ENCODE data around the gene FMN2.

FMN2 gene

DNA sequence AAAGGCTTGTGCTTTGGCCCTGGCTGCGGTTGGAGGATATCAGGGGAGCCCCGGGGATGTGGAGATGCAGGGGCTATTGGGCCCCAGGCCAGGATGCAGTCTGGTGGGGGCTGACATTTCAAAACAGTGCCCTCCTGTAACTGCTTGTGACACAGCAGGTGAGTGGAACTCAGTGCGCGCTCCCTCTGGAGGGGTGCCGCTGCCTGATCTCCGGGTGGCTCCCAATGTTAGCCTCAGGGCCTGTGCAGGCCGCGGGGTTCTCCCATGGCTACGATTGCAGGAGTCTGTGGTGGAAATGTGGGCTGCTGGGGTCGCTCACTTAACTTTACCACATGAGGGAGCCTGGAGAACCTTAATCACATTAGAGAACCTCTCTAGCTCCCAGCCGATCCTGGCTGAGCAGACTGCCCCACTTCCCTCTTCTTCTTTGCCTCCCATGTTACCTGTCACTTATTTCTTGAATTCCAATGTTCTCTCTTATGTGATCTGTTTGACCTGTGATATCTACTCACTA lies 163.2 kb downstream of the FMN2 start:
- Histone ChIP-seq H3K4me3 (replicated peaks; ENCODE audit: insufficient read depth, low read length) (no peak overlapping the region), H3K27me3 (ENCODE audit: insufficient read depth, poor library complexity, severe bottlenecking) (no peaks in the 10 kb centered on the region), H3K27ac (replicated peaks) (no peak overlapping the region)
- no peak for DNase-seq (ENCODE audit: low read depth in 1 of 2, low spot score in 1 of 2)
- no peak for TF ChIP-seq POLR2AphosphoS5 (IDR thresholded peaks at IDR 0.05; ENCODE audit: low read depth)
- TF ChIP-seq GABPA (IDR thresholded peaks at IDR 0.05; ENCODE audit: low read depth), result no peak
- TF ChIP-seq, protein P1, sequence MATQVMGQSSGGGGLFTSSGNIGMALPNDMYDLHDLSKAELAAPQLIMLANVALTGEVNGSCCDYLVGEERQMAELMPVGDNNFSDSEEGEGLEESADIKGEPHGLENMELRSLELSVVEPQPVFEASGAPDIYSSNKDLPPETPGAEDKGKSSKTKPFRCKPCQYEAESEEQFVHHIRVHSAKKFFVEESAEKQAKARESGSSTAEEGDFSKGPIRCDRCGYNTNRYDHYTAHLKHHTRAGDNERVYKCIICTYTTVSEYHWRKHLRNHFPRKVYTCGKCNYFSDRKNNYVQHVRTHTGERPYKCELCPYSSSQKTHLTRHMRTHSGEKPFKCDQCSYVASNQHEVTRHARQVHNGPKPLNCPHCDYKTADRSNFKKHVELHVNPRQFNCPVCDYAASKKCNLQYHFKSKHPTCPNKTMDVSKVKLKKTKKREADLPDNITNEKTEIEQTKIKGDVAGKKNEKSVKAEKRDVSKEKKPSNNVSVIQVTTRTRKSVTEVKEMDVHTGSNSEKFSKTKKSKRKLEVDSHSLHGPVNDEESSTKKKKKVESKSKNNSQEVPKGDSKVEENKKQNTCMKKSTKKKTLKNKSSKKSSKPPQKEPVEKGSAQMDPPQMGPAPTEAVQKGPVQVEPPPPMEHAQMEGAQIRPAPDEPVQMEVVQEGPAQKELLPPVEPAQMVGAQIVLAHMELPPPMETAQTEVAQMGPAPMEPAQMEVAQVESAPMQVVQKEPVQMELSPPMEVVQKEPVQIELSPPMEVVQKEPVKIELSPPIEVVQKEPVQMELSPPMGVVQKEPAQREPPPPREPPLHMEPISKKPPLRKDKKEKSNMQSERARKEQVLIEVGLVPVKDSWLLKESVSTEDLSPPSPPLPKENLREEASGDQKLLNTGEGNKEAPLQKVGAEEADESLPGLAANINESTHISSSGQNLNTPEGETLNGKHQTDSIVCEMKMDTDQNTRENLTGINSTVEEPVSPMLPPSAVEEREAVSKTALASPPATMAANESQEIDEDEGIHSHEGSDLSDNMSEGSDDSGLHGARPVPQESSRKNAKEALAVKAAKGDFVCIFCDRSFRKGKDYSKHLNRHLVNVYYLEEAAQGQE (IDR thresholded peaks at IDR 0.05; ENCODE audit: insufficient replicate concordance, low read depth), result no peak
- TF ChIP-seq, protein P2, sequence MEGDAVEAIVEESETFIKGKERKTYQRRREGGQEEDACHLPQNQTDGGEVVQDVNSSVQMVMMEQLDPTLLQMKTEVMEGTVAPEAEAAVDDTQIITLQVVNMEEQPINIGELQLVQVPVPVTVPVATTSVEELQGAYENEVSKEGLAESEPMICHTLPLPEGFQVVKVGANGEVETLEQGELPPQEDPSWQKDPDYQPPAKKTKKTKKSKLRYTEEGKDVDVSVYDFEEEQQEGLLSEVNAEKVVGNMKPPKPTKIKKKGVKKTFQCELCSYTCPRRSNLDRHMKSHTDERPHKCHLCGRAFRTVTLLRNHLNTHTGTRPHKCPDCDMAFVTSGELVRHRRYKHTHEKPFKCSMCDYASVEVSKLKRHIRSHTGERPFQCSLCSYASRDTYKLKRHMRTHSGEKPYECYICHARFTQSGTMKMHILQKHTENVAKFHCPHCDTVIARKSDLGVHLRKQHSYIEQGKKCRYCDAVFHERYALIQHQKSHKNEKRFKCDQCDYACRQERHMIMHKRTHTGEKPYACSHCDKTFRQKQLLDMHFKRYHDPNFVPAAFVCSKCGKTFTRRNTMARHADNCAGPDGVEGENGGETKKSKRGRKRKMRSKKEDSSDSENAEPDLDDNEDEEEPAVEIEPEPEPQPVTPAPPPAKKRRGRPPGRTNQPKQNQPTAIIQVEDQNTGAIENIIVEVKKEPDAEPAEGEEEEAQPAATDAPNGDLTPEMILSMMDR (IDR thresholded peaks at IDR 0.05; ENCODE audit: insufficient read depth, low read length), result no peak
- no peak for TF ChIP-seq SPI1 (IDR thresholded peaks at IDR 0.05; ENCODE audit: borderline replicate concordance, low read depth)

DNA sequence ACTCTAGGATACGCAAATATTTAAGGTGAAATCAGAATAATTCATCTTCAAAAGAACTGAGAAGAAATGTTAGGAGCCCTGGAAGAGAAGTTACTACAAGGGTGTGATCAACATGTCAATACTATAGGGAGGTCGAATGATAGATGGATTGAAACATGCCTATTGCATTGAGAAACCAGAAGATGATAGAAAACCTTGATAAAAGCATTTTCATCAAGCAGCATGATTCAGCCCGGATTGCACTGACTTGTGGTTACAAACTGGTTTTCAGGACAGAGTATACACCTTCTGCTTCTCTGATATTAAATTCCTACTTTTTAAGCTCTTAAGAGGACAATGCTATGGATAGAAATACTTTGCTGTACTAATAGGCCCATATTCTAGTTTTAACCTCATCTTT lies 164.2 kb downstream of the FMN2 start:
- no peak for DNase-seq (ENCODE audit: low read depth in 1 of 2, low spot score in 1 of 2)
- Histone ChIP-seq H3K27ac (replicated peaks) (no peak overlapping the region), H3K4me3 (replicated peaks; ENCODE audit: insufficient read depth, low read length) (no peak overlapping the region), H3K27me3 (ENCODE audit: insufficient read depth, poor library complexity, severe bottlenecking) (no peaks in the 10 kb centered on the region)
- TF ChIP-seq GABPA (IDR thresholded peaks at IDR 0.05; ENCODE audit: low read depth), result no peak
- no peak for TF ChIP-seq POLR2AphosphoS5 (IDR thresholded peaks at IDR 0.05; ENCODE audit: low read depth)
- TF ChIP-seq, protein P2 (IDR thresholded peaks at IDR 0.05; ENCODE audit: insufficient read depth, low read length), result no peak
- TF ChIP-seq, protein P1 (IDR thresholded peaks at IDR 0.05; ENCODE audit: insufficient replicate concordance, low read depth), result no peak
- TF ChIP-seq SPI1 (IDR thresholded peaks at IDR 0.05; ENCODE audit: borderline replicate concordance, low read depth), result no peak

DNA sequence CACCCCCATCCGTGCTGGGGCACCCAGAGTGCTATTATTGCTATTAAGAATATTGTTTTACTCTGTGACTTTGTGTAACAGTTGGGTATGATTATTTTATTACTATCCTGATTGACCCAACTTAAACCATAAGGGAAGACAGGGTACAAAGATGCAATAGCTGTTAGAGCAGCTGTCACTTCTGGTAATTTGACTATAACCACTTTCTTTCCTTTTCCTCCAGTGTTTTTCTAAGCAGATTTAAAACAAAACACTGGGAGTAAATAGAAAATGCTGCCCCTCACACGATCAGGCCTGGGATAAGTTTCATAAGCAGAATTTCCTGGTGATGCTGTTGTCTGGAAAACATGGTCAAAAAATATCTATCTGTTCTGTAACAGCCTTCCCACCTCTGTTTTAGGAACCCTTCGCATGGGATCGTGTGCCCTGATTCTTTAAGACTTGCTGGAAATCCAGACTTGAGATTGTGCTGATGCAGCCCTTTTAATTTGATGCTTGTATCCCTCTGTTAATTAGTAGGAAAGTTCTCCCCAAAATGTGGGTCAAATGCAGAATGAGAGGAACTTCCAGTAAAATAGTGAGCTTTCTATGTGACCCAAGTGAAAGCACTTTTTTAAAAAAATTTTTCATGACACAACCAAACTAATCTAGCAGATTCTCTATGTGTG lies 165.3 kb downstream of the FMN2 start:
- Histone ChIP-seq H3K27me3 (ENCODE audit: insufficient read depth, poor library complexity, severe bottlenecking) (no peaks in the 10 kb centered on the region), H3K27ac (replicated peaks) (no peak overlapping the region), H3K4me3 (replicated peaks; ENCODE audit: insufficient read depth, low read length) (no peak overlapping the region)
- DNase-seq (ENCODE audit: low read depth in 1 of 2, low spot score in 1 of 2), result no peak
- TF ChIP-seq, protein P2 (IDR thresholded peaks at IDR 0.05; ENCODE audit: insufficient read depth, low read length), result no peak
- no peak for TF ChIP-seq POLR2AphosphoS5 (IDR thresholded peaks at IDR 0.05; ENCODE audit: low read depth)
- TF ChIP-seq SPI1 (IDR thresholded peaks at IDR 0.05; ENCODE audit: borderline replicate concordance, low read depth), result no peak
- TF ChIP-seq, protein P1 (IDR thresholded peaks at IDR 0.05; ENCODE audit: insufficient replicate concordance, low read depth), result no peak
- TF ChIP-seq GABPA (IDR thresholded peaks at IDR 0.05; ENCODE audit: low read depth), result no peak
